Measurements from ENCODE around the gene DAAM1. TPM values are rescaled to one million over a fixed set of nuclear protein-coding genes. Genes with fewer than 3 reads are reported as not detected.

The DAAM1 gene
- total and polyA plus RNA-seq, 2 donors (not counting 1 experiment from before 2014, with no cell fraction given) = 11.2 to 34.3 TPM

DNA sequence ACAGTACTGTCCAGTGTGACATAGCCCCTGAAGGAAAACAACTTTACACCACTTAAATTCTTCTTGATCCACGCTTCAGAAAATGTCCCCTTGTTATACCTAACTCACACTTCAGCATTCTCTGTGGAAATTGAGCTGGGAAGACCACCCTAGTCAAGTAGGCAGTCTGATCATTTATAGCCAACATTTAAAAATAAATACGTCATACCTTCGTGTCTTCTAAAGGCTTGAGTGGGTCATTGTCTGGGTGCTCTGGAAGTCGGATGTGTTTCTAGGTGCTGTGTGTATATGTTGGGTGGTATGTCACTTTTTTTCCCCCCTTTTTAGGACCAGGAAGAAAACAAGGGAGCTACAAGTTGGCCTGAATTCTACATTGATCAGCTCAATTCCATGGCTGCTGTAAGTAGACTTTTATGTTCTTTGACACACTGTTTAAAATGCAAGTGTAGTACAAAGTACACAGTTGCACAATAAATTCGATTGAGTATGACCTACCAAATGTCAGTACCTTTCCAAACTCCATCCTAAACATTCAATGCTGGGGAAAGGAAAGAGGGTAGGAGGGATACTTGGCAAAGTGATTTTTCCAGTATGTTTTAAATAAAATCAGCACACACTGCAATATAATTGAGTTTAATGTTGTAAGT lies 126.6 kb downstream of the DAAM1 start:
- no peak overlapping the region for H2AFZ ChIP-seq (ENCODE audit: insufficient read depth, low read depth, low read length, poor library complexity, severe bottlenecking)
- H3K27me3 Mint-ChIP-seq = no peaks in the 10 kb centered on the region
- no peak overlapping the region for H3K4me3 ChIP-seq (ENCODE audit: control extremely low read depth in 1 of 5, extremely low read depth in 1 of 5, insufficient read depth in 1 of 5, low read depth in 2 of 5, low read length in 4 of 5)
- peaks cover 37% of the 10 kb centered on the region for H3K4me1 Mint-ChIP-seq
- ATAC-seq (ENCODE audit: low read depth) (no peak), DNase-seq (no peak)
- H3K79me2 ChIP-seq (ENCODE audit: control insufficient read depth, insufficient read depth, low read length) = no peaks in the 10 kb centered on the region
- H3K4me3 Mint-ChIP-seq = no peak overlapping the region
- H4K20me1 ChIP-seq (ENCODE audit: control insufficient read depth, insufficient read depth, low read length, poor library complexity, severe bottlenecking) = no peaks in the 10 kb centered on the region
- no peaks in the 10 kb centered on the region for H3K36me3 ChIP-seq (replicated peaks in 1 of 2; ENCODE audit: control extremely low read depth in 1 of 2, control insufficient read depth in 1 of 2, extremely low read depth in 1 of 2, insufficient read depth in 2 of 2, low read length in 1 of 2)
- H3K27ac ChIP-seq (ENCODE audit: low read length in 2 of 2) = no peak overlapping the region
- intact Hi-C loops (cut with micrococcal nuclease) = no loop called here
- no peaks in the 10 kb centered on the region for H3K9me3 ChIP-seq (ENCODE audit: control extremely low read depth in 1 of 3, control insufficient read depth in 2 of 3, insufficient read depth in 1 of 3, low read length in 2 of 3)
- no peak overlapping the region for H3K9ac ChIP-seq (ENCODE audit: low read length)
- H3K27me3 ChIP-seq (replicated peaks in 1 of 4; ENCODE audit: control extremely low read depth in 1 of 4, control insufficient read depth in 3 of 4, insufficient read depth in 4 of 4, low read length in 3 of 4) = no peaks in the 10 kb centered on the region
- H3K27ac Mint-ChIP-seq = no peak overlapping the region
- TF ChIP-seq CTCF (IDR thresholded peaks at IDR 0.05) (no peak), EZH2 (IDR thresholded peaks at IDR 0.05; ENCODE audit: borderline replicate concordance, insufficient read depth, low read depth, low read length, poor library complexity, severe bottlenecking) (no peak)
- ChIA-PET CTCF (interaction anchor here (0.8 to 1.6 kb wide), 2 partner anchors 10 to 186 kb away, joined by 3 read pairs; no protein-coding TSS in a partner anchor), POLR2A (no interaction called here)
- WGBS (ENCODE audit: insufficient coverage) = 100% methylated on average over 1 of the region's 5 CpGs
- peaks cover 3 to 4% of the 10 kb centered on the region in 2 donors for H3K4me1 ChIP-seq (ENCODE audit: control insufficient read depth in 2 of 2, insufficient read depth in 2 of 2, low read length in 2 of 2)
- H3K4me2 ChIP-seq (replicated peaks; ENCODE audit: low read depth, low read length, poor library complexity, severe bottlenecking) = no peak overlapping the region
- no peaks in the 10 kb centered on the region for H3K9me3 Mint-ChIP-seq (ENCODE audit: insufficient read depth)

DNA sequence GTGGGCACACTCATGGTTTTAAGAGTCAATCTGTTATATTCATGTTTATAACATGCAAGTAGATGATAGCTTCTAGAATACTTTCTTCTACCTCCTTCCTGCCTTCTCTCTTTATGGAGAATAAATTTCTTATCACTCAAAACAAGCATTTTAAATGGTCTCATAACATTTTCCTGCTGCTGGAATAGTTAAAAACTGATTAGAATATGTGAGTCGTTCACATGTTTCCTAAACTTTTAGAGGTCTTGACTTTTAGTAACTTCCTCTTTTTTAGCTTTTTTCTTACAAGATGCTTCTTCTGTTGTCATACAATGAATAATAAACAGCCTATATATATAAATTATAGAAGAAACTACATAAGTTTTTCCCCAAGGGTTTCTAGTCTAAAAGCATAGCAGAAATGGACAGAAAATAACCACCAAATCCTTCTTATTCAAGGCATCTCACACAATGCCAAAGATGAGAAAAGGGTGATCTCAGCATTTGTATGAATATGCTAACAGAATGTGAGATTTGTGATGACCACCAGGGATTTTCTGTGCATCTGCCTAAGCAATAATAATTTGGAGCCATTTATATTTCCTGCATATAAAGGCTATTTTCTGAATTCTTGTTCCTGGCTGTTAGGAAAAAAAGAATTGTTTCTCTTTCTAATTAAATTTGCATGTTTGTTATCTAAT lies 127.8 kb downstream of the DAAM1 start:
- no peak overlapping the region for H2AFZ ChIP-seq (ENCODE audit: insufficient read depth, low read depth, low read length, poor library complexity, severe bottlenecking)
- no peaks in the 10 kb centered on the region for H3K79me2 ChIP-seq (ENCODE audit: control insufficient read depth, insufficient read depth, low read length)
- TF ChIP-seq EZH2 (IDR thresholded peaks at IDR 0.05; ENCODE audit: borderline replicate concordance, insufficient read depth, low read depth, low read length, poor library complexity, severe bottlenecking) (no peak), CTCF (IDR thresholded peaks at IDR 0.05) (no peak)
- DNase-seq = peak; percentile 12
- H3K27ac ChIP-seq (ENCODE audit: low read length in 2 of 2) = no peak overlapping the region
- H3K27me3 Mint-ChIP-seq = no peaks in the 10 kb centered on the region
- WGBS (ENCODE audit: insufficient coverage) = no CpG with 5 or more reads among the region's 1 CpG
- no peaks in the 10 kb centered on the region for H3K9me3 Mint-ChIP-seq (ENCODE audit: insufficient read depth)
- H3K27me3 ChIP-seq (replicated peaks in 1 of 4; ENCODE audit: control extremely low read depth in 1 of 4, control insufficient read depth in 3 of 4, insufficient read depth in 4 of 4, low read length in 3 of 4) = no peaks in the 10 kb centered on the region
- H3K4me3 Mint-ChIP-seq = no peak overlapping the region
- no peaks in the 10 kb centered on the region for H3K36me3 ChIP-seq (replicated peaks in 1 of 2; ENCODE audit: control extremely low read depth in 1 of 2, control insufficient read depth in 1 of 2, extremely low read depth in 1 of 2, insufficient read depth in 2 of 2, low read length in 1 of 2)
- H3K4me1 Mint-ChIP-seq = peaks cover 39% of the 10 kb centered on the region
- H3K4me3 ChIP-seq (ENCODE audit: control extremely low read depth in 1 of 5, extremely low read depth in 1 of 5, insufficient read depth in 1 of 5, low read depth in 2 of 5, low read length in 4 of 5) = no peak overlapping the region
- POLR2A ChIA-PET = no interaction called here
- H3K9ac ChIP-seq (ENCODE audit: low read length) = no peak overlapping the region
- CTCF ChIA-PET = interaction anchor here (0.8 kb wide), 1 partner anchor 36 kb away, joined by 3 read pairs; no protein-coding TSS in a partner anchor
- H4K20me1 ChIP-seq (ENCODE audit: control insufficient read depth, insufficient read depth, low read length, poor library complexity, severe bottlenecking) = no peaks in the 10 kb centered on the region
- H3K27ac Mint-ChIP-seq = no peak overlapping the region
- no peaks in the 10 kb centered on the region for H3K9me3 ChIP-seq (ENCODE audit: control extremely low read depth in 1 of 3, control insufficient read depth in 2 of 3, insufficient read depth in 1 of 3, low read length in 2 of 3)
- H3K4me2 ChIP-seq (replicated peaks; ENCODE audit: low read depth, low read length, poor library complexity, severe bottlenecking) = no peak overlapping the region
- peaks cover 9 to 10% of the 10 kb centered on the region in 2 donors for H3K4me1 ChIP-seq (ENCODE audit: control insufficient read depth in 2 of 2, insufficient read depth in 2 of 2, low read length in 2 of 2)
- no peak for ATAC-seq (ENCODE audit: low read depth)
- intact Hi-C loops (cut with micrococcal nuclease) = no loop called here
